ENCODE results near the gene SLC51A.
A peak's percentile ranks its signal among the peaks of the same experiment; 100 is the strongest.
"Not testable (repeated sequence)": the region's sequence is repeated elsewhere in the genome, so short reads cannot be mapped to it uniquely, and the experiment has no call there.

SLC51A gene

GRCh38 chr3:196241704-196242103, 25.4 kb downstream of the SLC51A start:
- no peak overlapping the region for H3K4me3 ChIP-seq (ENCODE audit: low read depth in 1 of 2, low read length in 1 of 2)
- no peak overlapping the region for H3K27ac ChIP-seq
- H3K36me3 ChIP-seq = peaks cover 83% of the 10 kb centered on the region
- H3K27me3 ChIP-seq = no peaks in the 10 kb centered on the region
- H3K9me3 ChIP-seq = no peaks in the 10 kb centered on the region
- peaks cover 9 to 10% of the 10 kb centered on the region in 2 experiments for H3K4me1 ChIP-seq (ENCODE audit: control insufficient read depth in 1 of 2, insufficient read depth in 1 of 2, low read depth in 1 of 2, low read length in 1 of 2)
- no peak for TF ChIP-seq CTCF (IDR thresholded peaks at IDR 0.05)

GRCh38 chr3:196244166-196244565, 27.8 kb downstream of the SLC51A start:
- Histone ChIP-seq H3K4me1 (ENCODE audit: control insufficient read depth in 1 of 2, insufficient read depth in 1 of 2, low read depth in 1 of 2, low read length in 1 of 2) (peaks cover 27 to 31% of the 10 kb centered on the region in 2 experiments), H3K36me3 (peaks cover 71% of the 10 kb centered on the region)
- H3K4me3 ChIP-seq (ENCODE audit: low read depth in 1 of 2, low read length in 1 of 2); H3K9me3 ChIP-seq; H3K27ac ChIP-seq; H3K27me3 ChIP-seq: not testable (repeated sequence)

GRCh38 chr3:196246612-196247308, 30.4 kb downstream of the SLC51A start:
- H3K27ac ChIP-seq = peak overlapping the region; percentile 87
- H3K27me3 ChIP-seq = no peaks in the 10 kb centered on the region
- H3K36me3 ChIP-seq = peaks cover 58% of the 10 kb centered on the region
- peaks cover 27 to 31% of the 10 kb centered on the region in 2 experiments for H3K4me1 ChIP-seq (ENCODE audit: control insufficient read depth in 1 of 2, insufficient read depth in 1 of 2, low read depth in 1 of 2, low read length in 1 of 2)
- no peaks in the 10 kb centered on the region for H3K9me3 ChIP-seq
- H3K4me3 ChIP-seq (ENCODE audit: low read depth in 1 of 2, low read length in 1 of 2) = no peak overlapping the region
- peak; percentile 47 for TF ChIP-seq CTCF (IDR thresholded peaks at IDR 0.05)

GRCh38 chr3:196251918-196252317, 35.6 kb downstream of the SLC51A start:
- H3K4me1 ChIP-seq (ENCODE audit: control insufficient read depth in 1 of 2, insufficient read depth in 1 of 2, low read depth in 1 of 2, low read length in 1 of 2) = peaks cover 20 to 23% of the 10 kb centered on the region in 2 experiments
- no peaks in the 10 kb centered on the region for H3K9me3 ChIP-seq
- H3K4me3 ChIP-seq (ENCODE audit: low read depth in 1 of 2, low read length in 1 of 2) = no peak overlapping the region
- H3K36me3 ChIP-seq = peaks cover 53% of the 10 kb centered on the region
- TF ChIP-seq CTCF (IDR thresholded peaks at IDR 0.05) = no peak
- no peaks in the 10 kb centered on the region for H3K27me3 ChIP-seq
- H3K27ac ChIP-seq = no peak overlapping the region

- Histone ChIP-seq H3K27ac (peak overlapping the region; percentile 24), H3K27me3 (no peaks in the 10 kb centered on the region), H3K4me3 (ENCODE audit: low read depth in 1 of 2, low read length in 1 of 2) (no peak overlapping the region), H3K4me1 (ENCODE audit: control insufficient read depth in 1 of 2, insufficient read depth in 1 of 2, low read depth in 1 of 2, low read length in 1 of 2) (peaks cover 4 to 5% of the 10 kb centered on the region in 2 experiments), H3K9me3 (no peaks in the 10 kb centered on the region), H3K36me3 (peaks cover 57% of the 10 kb centered on the region)
- no peak for TF ChIP-seq CTCF (IDR thresholded peaks at IDR 0.05)
These were observed 38.3 kb downstream of the SLC51A start for GRCh38 chr3:196254376-196255283.

- no peak overlapping the region for H3K27ac ChIP-seq
- no peak overlapping the region for H3K4me3 ChIP-seq (ENCODE audit: low read depth in 1 of 2, low read length in 1 of 2)
- TF ChIP-seq CTCF (IDR thresholded peaks at IDR 0.05) = no peak
- H3K36me3 ChIP-seq = peaks cover 55% of the 10 kb centered on the region
- no peaks in the 10 kb centered on the region for H3K27me3 ChIP-seq
- H3K9me3 ChIP-seq = no peaks in the 10 kb centered on the region
- peaks cover 4 to 5% of the 10 kb centered on the region in 2 experiments for H3K4me1 ChIP-seq (ENCODE audit: control insufficient read depth in 1 of 2, insufficient read depth in 1 of 2, low read depth in 1 of 2, low read length in 1 of 2)
These were observed 39.4 kb downstream of the SLC51A start for GRCh38 chr3:196255776-196256175.
